ENCODE measurements around the gene FAM163B.

FAM163B gene

GRCh38 chr9:133553123-133553522, 56.1 kb downstream of the FAM163B start:
- no peak for TF ChIP-seq EZH2 (optimal IDR thresholded peaks at IDR 0.05; ENCODE audit: low read depth, low read length)
- TF ChIP-seq, protein P1, sequence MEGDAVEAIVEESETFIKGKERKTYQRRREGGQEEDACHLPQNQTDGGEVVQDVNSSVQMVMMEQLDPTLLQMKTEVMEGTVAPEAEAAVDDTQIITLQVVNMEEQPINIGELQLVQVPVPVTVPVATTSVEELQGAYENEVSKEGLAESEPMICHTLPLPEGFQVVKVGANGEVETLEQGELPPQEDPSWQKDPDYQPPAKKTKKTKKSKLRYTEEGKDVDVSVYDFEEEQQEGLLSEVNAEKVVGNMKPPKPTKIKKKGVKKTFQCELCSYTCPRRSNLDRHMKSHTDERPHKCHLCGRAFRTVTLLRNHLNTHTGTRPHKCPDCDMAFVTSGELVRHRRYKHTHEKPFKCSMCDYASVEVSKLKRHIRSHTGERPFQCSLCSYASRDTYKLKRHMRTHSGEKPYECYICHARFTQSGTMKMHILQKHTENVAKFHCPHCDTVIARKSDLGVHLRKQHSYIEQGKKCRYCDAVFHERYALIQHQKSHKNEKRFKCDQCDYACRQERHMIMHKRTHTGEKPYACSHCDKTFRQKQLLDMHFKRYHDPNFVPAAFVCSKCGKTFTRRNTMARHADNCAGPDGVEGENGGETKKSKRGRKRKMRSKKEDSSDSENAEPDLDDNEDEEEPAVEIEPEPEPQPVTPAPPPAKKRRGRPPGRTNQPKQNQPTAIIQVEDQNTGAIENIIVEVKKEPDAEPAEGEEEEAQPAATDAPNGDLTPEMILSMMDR (IDR thresholded peaks at IDR 0.05; ENCODE audit: low read length): no peak
- no peak for TF ChIP-seq EZH2phosphoT487 (IDR thresholded peaks at IDR 0.05; ENCODE audit: low read length)
- H3F3A ChIP-seq (ENCODE audit: insufficient read depth, low read length): no peaks in the 10 kb centered on the region
- no peaks in the 10 kb centered on the region for H3K36me3 ChIP-seq (replicated peaks; ENCODE audit: insufficient read depth, low read length)
- H2AFZ ChIP-seq (ENCODE audit: low read length): no peak overlapping the region
- H3K4me2 ChIP-seq (ENCODE audit: low read depth, low read length): no peak overlapping the region
- H3K4me1 ChIP-seq (ENCODE audit: low read length): peaks cover 8% of the 10 kb centered on the region
- no peaks in the 10 kb centered on the region for H3K79me2 ChIP-seq (ENCODE audit: low read length)
- peaks cover 40% of the 10 kb centered on the region for H3K27me3 ChIP-seq (replicated peaks; ENCODE audit: insufficient read depth, low read length)
- no peak for DNase-seq
- no peaks in the 10 kb centered on the region for H3K9me3 ChIP-seq (replicated peaks; ENCODE audit: insufficient read depth, low read length)
- H4K20me1 ChIP-seq (ENCODE audit: insufficient read depth, low read length): no peaks in the 10 kb centered on the region
- H3K9me2 ChIP-seq (replicated peaks; ENCODE audit: insufficient read depth, low read length): no peaks in the 10 kb centered on the region
- H3K27ac ChIP-seq (ENCODE audit: low read length): no peak overlapping the region
- H3K9ac ChIP-seq (ENCODE audit: low read length): no peak overlapping the region
- no peak overlapping the region for H3K4me3 ChIP-seq (ENCODE audit: low read length)

GRCh38 chr9:133552236-133552635, 57.0 kb downstream of the FAM163B start:
- Histone ChIP-seq H3K36me3 (replicated peaks; ENCODE audit: insufficient read depth, low read length) (no peaks in the 10 kb centered on the region), H3K9me2 (replicated peaks; ENCODE audit: insufficient read depth, low read length) (no peaks in the 10 kb centered on the region), H3K9ac (ENCODE audit: low read length) (no peak overlapping the region), H3K27ac (ENCODE audit: low read length) (no peak overlapping the region), H3K4me2 (ENCODE audit: low read depth, low read length) (no peak overlapping the region), H3F3A (ENCODE audit: insufficient read depth, low read length) (no peaks in the 10 kb centered on the region), H2AFZ (ENCODE audit: low read length) (no peak overlapping the region), H3K79me2 (ENCODE audit: low read length) (no peaks in the 10 kb centered on the region), H3K4me3 (ENCODE audit: low read length) (no peak overlapping the region), H3K9me3 (replicated peaks; ENCODE audit: insufficient read depth, low read length) (no peaks in the 10 kb centered on the region), H4K20me1 (ENCODE audit: insufficient read depth, low read length) (no peaks in the 10 kb centered on the region), H3K27me3 (replicated peaks; ENCODE audit: insufficient read depth, low read length) (peaks cover 48% of the 10 kb centered on the region), H3K4me1 (ENCODE audit: low read length) (no peaks in the 10 kb centered on the region)
- no peak for TF ChIP-seq EZH2phosphoT487 (IDR thresholded peaks at IDR 0.05; ENCODE audit: low read length)
- TF ChIP-seq, protein P1 (IDR thresholded peaks at IDR 0.05; ENCODE audit: low read length): no peak
- TF ChIP-seq EZH2 (optimal IDR thresholded peaks at IDR 0.05; ENCODE audit: low read depth, low read length): no peak
- DNase-seq: no peak

DNA sequence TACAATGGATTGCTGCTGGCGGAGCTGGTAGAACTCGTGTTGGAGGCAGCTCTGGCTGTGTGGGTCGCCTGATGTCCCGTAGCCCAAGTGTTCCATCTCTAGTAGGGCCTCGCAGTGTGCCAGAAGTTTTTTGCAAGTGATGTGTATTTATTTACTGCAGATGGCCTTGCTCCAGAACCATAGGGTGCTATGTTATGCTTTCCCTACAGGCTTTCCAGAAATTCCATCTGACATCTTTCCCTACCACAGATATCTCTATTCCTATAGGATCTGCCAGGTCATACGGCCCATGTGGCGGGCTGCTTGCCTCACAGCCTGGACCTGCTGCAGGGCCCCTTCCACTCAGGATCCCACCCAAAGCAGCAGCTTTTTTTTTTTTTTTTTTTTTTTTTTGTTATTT, 57.7 kb downstream of the FAM163B start:
- Histone ChIP-seq H3K27ac (ENCODE audit: low read length) (no peak overlapping the region), H4K20me1 (ENCODE audit: insufficient read depth, low read length) (no peaks in the 10 kb centered on the region), H3F3A (ENCODE audit: insufficient read depth, low read length) (no peaks in the 10 kb centered on the region), H3K27me3 (replicated peaks; ENCODE audit: insufficient read depth, low read length) (peaks cover 56% of the 10 kb centered on the region), H3K9me3 (replicated peaks; ENCODE audit: insufficient read depth, low read length) (no peaks in the 10 kb centered on the region), H3K4me2 (ENCODE audit: low read depth, low read length) (no peak overlapping the region), H3K79me2 (ENCODE audit: low read length) (no peaks in the 10 kb centered on the region), H3K4me3 (ENCODE audit: low read length) (no peak overlapping the region), H3K4me1 (ENCODE audit: low read length) (no peaks in the 10 kb centered on the region), H3K9ac (ENCODE audit: low read length) (no peak overlapping the region), H3K36me3 (replicated peaks; ENCODE audit: insufficient read depth, low read length) (no peaks in the 10 kb centered on the region), H2AFZ (ENCODE audit: low read length) (no peak overlapping the region), H3K9me2 (replicated peaks; ENCODE audit: insufficient read depth, low read length) (no peaks in the 10 kb centered on the region)
- DNase-seq: no peak
- TF ChIP-seq, protein P1 (IDR thresholded peaks at IDR 0.05; ENCODE audit: low read length): no peak
- TF ChIP-seq EZH2 (optimal IDR thresholded peaks at IDR 0.05; ENCODE audit: low read depth, low read length): no peak
- no peak for TF ChIP-seq EZH2phosphoT487 (IDR thresholded peaks at IDR 0.05; ENCODE audit: low read length)

All from MM.1S (cell line).